Measurements from ENCODE around the gene KRTCAP3. TPM values are rescaled to one million over a fixed set of nuclear protein-coding genes. Genes with fewer than 3 reads are reported as not detected.

KRTCAP3 gene
- total RNA-seq, 2 experiments from 2014 or later: 1.9 to 6.9 TPM

GRCh38 chr2:27409321-27410073 is 32.7 kb upstream of the KRTCAP3 start, which contains the start of gene PPM1G:
PPM1G (minus strand) TSS chr2:27409591; CDS start chr2:27409422, 169 bp downstream.
- H3K36me3 ChIP-seq (ENCODE audit: insufficient read depth, low read length): peaks cover 33% of the 10 kb centered on the region
- peak within 1 kb of the TSS; percentile 96 for H3K4me2 ChIP-seq (ENCODE audit: low read length)
- H3K79me2 ChIP-seq (ENCODE audit: insufficient read depth, low read depth, low read length): peaks cover 48% of the 10 kb centered on the region
- no peak for TF ChIP-seq EZH2phosphoT487 (IDR thresholded peaks at IDR 0.05; ENCODE audit: borderline replicate concordance, low read depth, low read length)
- TF ChIP-seq CTCF (conservative IDR thresholded peaks at IDR 0.05; ENCODE audit: low read length): no peak
- H4K20me1 ChIP-seq (ENCODE audit: insufficient read depth, low read length): peaks cover 23% of the 10 kb centered on the region; the same call in 1 of the 2 replicates
- DNase-seq (ENCODE audit: low spot score): peak; percentile 97
- POLR2A ChIA-PET: interaction anchor here (0.6 to 2.2 kb wide), 8 partner anchors 12 to 1900 kb away, joined by 3 to 24 read pairs (median 4); partner anchors contain the start of gene NRBP1
- H3K9me2 ChIP-seq (ENCODE audit: insufficient read depth, low read length): no peaks in the 10 kb centered on the region
- peak within 1 kb of the TSS; percentile 91 for H3K4me3 ChIP-seq (ENCODE audit: low read depth, low read length, poor library complexity, severe bottlenecking)
- BruUV-seq (replicated peaks): no TSS peak
- H3K27ac ChIP-seq (ENCODE audit: low read depth, low read length, poor library complexity, severe bottlenecking): peak within 1 kb of the TSS; percentile 84
- CTCF ChIA-PET (ENCODE audit: unreplicated experiment): interaction anchor here (0.8 kb wide), 1 partner anchor 20 kb away, joined by 4 read pairs; no protein-coding TSS in a partner anchor
- intact Hi-C loops (cut with micrococcal nuclease; ENCODE audit: unreplicated experiment): loop anchor here (1.0 to 10.0 kb wide), 4 partner anchors 19 to 255 kb away; partner anchors contain the start of genes CCDC121, GPN1, NRBP1 and SLC4A1AP
- no peaks in the 10 kb centered on the region for H3K9me3 ChIP-seq (ENCODE audit: low read length)
- peaks cover 24% of the 10 kb centered on the region for H3K4me1 ChIP-seq (ENCODE audit: insufficient read depth, low read length, poor library complexity, severe bottlenecking)
- peak within 1 kb of the TSS; percentile 96 for H2AFZ ChIP-seq (ENCODE audit: low read length)

- DNase-seq (ENCODE audit: low spot score): no peak
- H3K27ac ChIP-seq (ENCODE audit: low read depth, low read length, poor library complexity, severe bottlenecking): no peak overlapping the region
- intact Hi-C loops (cut with micrococcal nuclease; ENCODE audit: unreplicated experiment): no loop called here
- peaks cover 17% of the 10 kb centered on the region for H3K79me2 ChIP-seq (ENCODE audit: insufficient read depth, low read depth, low read length)
- peaks cover 3% of the 10 kb centered on the region for H3K36me3 ChIP-seq (ENCODE audit: insufficient read depth, low read length)
- peaks cover 12% of the 10 kb centered on the region for H3K4me1 ChIP-seq (ENCODE audit: insufficient read depth, low read length, poor library complexity, severe bottlenecking)
- no peak overlapping the region for H3K4me2 ChIP-seq (ENCODE audit: low read length)
- ChIA-PET POLR2A (no interaction called here), CTCF (ENCODE audit: unreplicated experiment) (no interaction called here)
- no peak overlapping the region for H2AFZ ChIP-seq (ENCODE audit: low read length)
- peaks cover 8% of the 10 kb centered on the region; the same call in 1 of the 2 replicates for H4K20me1 ChIP-seq (ENCODE audit: insufficient read depth, low read length)
- H3K9me3 ChIP-seq (ENCODE audit: low read length): no peaks in the 10 kb centered on the region
- no peaks in the 10 kb centered on the region for H3K9me2 ChIP-seq (ENCODE audit: insufficient read depth, low read length)
- TF ChIP-seq CTCF (conservative IDR thresholded peaks at IDR 0.05; ENCODE audit: low read length): no peak
- no TSS peak for BruUV-seq (replicated peaks)
- no peak overlapping the region for H3K4me3 ChIP-seq (ENCODE audit: low read depth, low read length, poor library complexity, severe bottlenecking)
Measured at GRCh38 chr2:27412419-27413152, 29.6 kb upstream of the KRTCAP3 start.

Measured in OCI-LY7 (cell line).